Left lung (tissue), 10 donors: ENCODE measurements around the gene SRPK3. TPM values are rescaled to one million over a fixed set of nuclear protein-coding genes. Genes with fewer than 3 reads are reported as not detected.

Source experiments
- ATAC-seq: fragments of 200-7000 bp; cut with Tn5 transposase; one replicate; pipeline ENCODE4 v1.9.1; 2020; ENCODE audit warnings: moderate library complexity
- DNase-seq, 4 donors: peaks; one replicate each; pipeline ENCODE4 v3.0.0-alpha.2; 2013 to 2020
- H3K27ac ChIP-seq, 2 donors: fragments of 200-600 bp; sonication (generic) in 1 of 2; one replicate each; pipeline versions ENCODE4 v1.5.0 to v1.8.0; 2020 to 2021
- H3K27me3 ChIP-seq, 2 donors: fragments of 200-600 bp; sonication (generic) in 1 of 2; one replicate each; pipeline versions ENCODE4 v1.5.0 to v1.8.0; 2020 to 2021
- H3K36me3 ChIP-seq, 2 donors: fragments of 200-600 bp; sonication (generic) in 1 of 2; one replicate each; pipeline versions ENCODE4 v1.5.0 to v1.8.0; 2020 to 2021
- H3K4me1 ChIP-seq, 2 donors: fragments of 200-600 bp; one replicate each; pipeline ENCODE4 v1.8.0; 2021
- H3K4me3 ChIP-seq, 2 donors: fragments of 200-600 bp; sonication (generic) in 1 of 2; one replicate each; pipeline versions ENCODE4 v1.5.0 to v1.8.0; 2020 to 2021; ENCODE audit warnings: mild to moderate bottlenecking in 1 of 2
- H3K9me3 ChIP-seq, 2 donors: fragments of 200-600 bp; sonication (generic) in 1 of 2; one replicate each; pipeline versions ENCODE4 v1.5.0 to v1.8.0; 2020 to 2021
- CTCF ChIP-seq, 2 donors: fragments of 200-600 bp; sonication (generic) in 1 of 2; IDR thresholded peaks; one replicate each; pipeline versions ENCODE4 v1.5.0 to v1.8.0; 2021; ENCODE audit warnings: antibody characterized with exemption in 2 of 2
- intact Hi-C, 2 donors: fragments of 100-400 bp; cut with DNase I; formaldehyde crosslinking; loops; one replicate each; pipeline versions ENCODE4 v1.11.2 to v1.14.2; 2022
- polyA plus RNA-seq, 6 donors: library from polyadenylated mRNA; unstranded; fragments of 120-200 nt; gene quantifications; one replicate each; pipeline ENCODE4 v1.2.1, GENCODE V29; 2013; ENCODE audit not compliant: insufficient read length in 6 of 6
- total RNA-seq, 2 donors: library from RNA; stranded (reverse); fragmentation: NEBNext Ultra II Directional; extraction: Animal tissue kit (Norgen Biotek cat#: 25700); gene quantifications; one replicate each; pipeline ENCODE4 v1.2.1, GENCODE V29; 2021
- donor health status: DM: no; HTN: yes; CAD: no.
- donor health status: DM: no; HTN: no; CAD: no.

The SRPK3 gene
- total and polyA plus RNA-seq, 8 donors: 0.55 to 1.7 (median 0.88) TPM

GRCh38 chrX:153781428-153782047 lies 697 bp downstream of the SRPK3 start:
- ATAC-seq (no peak), DNase-seq (no peak)
- intact Hi-C loops: no loop called here
- no peaks in the 10 kb centered on the region for H3K9me3 ChIP-seq
- H3K36me3 ChIP-seq: peaks cover 0 to 33% of the 10 kb centered on the region in 2 donors
- no peak overlapping the region for H3K27ac ChIP-seq
- H3K27me3 ChIP-seq: peaks cover 0 to 37% of the 10 kb centered on the region in 2 donors
- H3K4me3 ChIP-seq: no peak overlapping the region
- H3K4me1 ChIP-seq: no peaks in the 10 kb centered on the region
- no peak for TF ChIP-seq CTCF (IDR thresholded peaks at IDR 0.05)

GRCh38 chrX:153782313-153782712 lies 1.5 kb downstream of the SRPK3 start:
- intact Hi-C loops: no loop called here
- Histone ChIP-seq H3K36me3 (peaks cover 0 to 41% of the 10 kb centered on the region in 2 donors), H3K4me1 (no peaks in the 10 kb centered on the region)

GRCh38 chrX:153782871-153783270 lies 2.0 kb downstream of the SRPK3 start:
- H3K4me1 ChIP-seq: no peaks in the 10 kb centered on the region
- H3K27ac ChIP-seq: no peak overlapping the region
- intact Hi-C loops: no loop called here
- H3K4me3 ChIP-seq: no peak overlapping the region
- DNase-seq (no peak), ATAC-seq (no peak)
- H3K9me3 ChIP-seq: no peaks in the 10 kb centered on the region
- no peak for TF ChIP-seq CTCF (IDR thresholded peaks at IDR 0.05)
- H3K36me3 ChIP-seq: peaks cover 0 to 46% of the 10 kb centered on the region in 2 donors
- peaks cover 0 to 32% of the 10 kb centered on the region in 2 donors for H3K27me3 ChIP-seq

More at GRCh38 chrX:153782313-153782712, 1.5 kb downstream of the SRPK3 start:
- H3K9me3 ChIP-seq: no peaks in the 10 kb centered on the region
- no peak overlapping the region for H3K27ac ChIP-seq
- TF ChIP-seq CTCF (IDR thresholded peaks at IDR 0.05): no peak
- H3K4me3 ChIP-seq: no peak overlapping the region
- ATAC-seq (no peak), DNase-seq (no peak)
- peaks cover 0 to 37% of the 10 kb centered on the region in 2 donors for H3K27me3 ChIP-seq

GRCh38 chrX:153783378-153784013 lies 2.7 kb downstream of the SRPK3 start:
- Histone ChIP-seq H3K36me3 (peaks cover 0 to 52% of the 10 kb centered on the region in 2 donors), H3K4me1 (no peaks in the 10 kb centered on the region), H3K4me3 (no peak overlapping the region), H3K27me3 (peaks cover 0 to 32% of the 10 kb centered on the region in 2 donors), H3K27ac (no peak overlapping the region), H3K9me3 (no peaks in the 10 kb centered on the region)
- no peak for TF ChIP-seq CTCF (IDR thresholded peaks at IDR 0.05)
- DNase-seq (no peak), ATAC-seq (no peak)
- intact Hi-C loops: no loop called here

GRCh38 chrX:153784325-153784967 lies 3.6 kb downstream of the SRPK3 start:
- intact Hi-C loops: no loop called here
- Histone ChIP-seq H3K4me1 (no peaks in the 10 kb centered on the region), H3K4me3 (no peak overlapping the region), H3K36me3 (peaks cover 0 to 62% of the 10 kb centered on the region in 2 donors), H3K27ac (no peak overlapping the region), H3K27me3 (peaks cover 0 to 25% of the 10 kb centered on the region in 2 donors), H3K9me3 (no peaks in the 10 kb centered on the region)
- no peak for TF ChIP-seq CTCF (IDR thresholded peaks at IDR 0.05)
- DNase-seq (no peak), ATAC-seq (no peak)
